HG03135 (cell line): ENCODE data around the gene EML4.

Experiments
- ATAC-seq: cut with Tn5 transposase; IDR thresholded peaks from one replicate; pipeline ENCODE4 v1.9.1; 2021; ENCODE audit warnings: mild to moderate bottlenecking, moderate library complexity; ENCODE audit not compliant: unreplicated experiment

Gene EML4

GRCh38 chr2:42137125-42137841, 31.9 kb upstream of the EML4 start:
- no peak for ATAC-seq

- no peak for ATAC-seq
These were observed 30.8 kb upstream of the EML4 start for GRCh38 chr2:42138163-42139015.

GRCh38 chr2:42139101-42139500, 30.1 kb upstream of the EML4 start:
- ATAC-seq: no peak

- ATAC-seq: no peak
These were observed 28.7 kb upstream of the EML4 start for GRCh38 chr2:42140496-42140895.

GRCh38 chr2:42141687-42142546, 27.2 kb upstream of the EML4 start:
- no peak for ATAC-seq

- no peak for ATAC-seq
These were observed 26.5 kb upstream of the EML4 start for GRCh38 chr2:42142547-42143184.

GRCh38 chr2:42147641-42148274, 21.4 kb upstream of the EML4 start:
- no peak for ATAC-seq

GRCh38 chr2:42150159-42150558, 19.0 kb upstream of the EML4 start:
- no peak for ATAC-seq

- ATAC-seq: no peak
These were observed 15.1 kb upstream of the EML4 start for GRCh38 chr2:42153944-42154581.

GRCh38 chr2:42156721-42157120, 12.4 kb upstream of the EML4 start:
- ATAC-seq: no peak

- no peak for ATAC-seq
These were observed 7.7 kb upstream of the EML4 start for GRCh38 chr2:42161444-42161843.

- no peak for ATAC-seq
These were observed 5.6 kb upstream of the EML4 start for GRCh38 chr2:42163444-42164045.

- no peak for ATAC-seq
These were observed 5.1 kb upstream of the EML4 start for GRCh38 chr2:42164046-42164445.

- no peak for ATAC-seq
These were observed 4.2 kb upstream of the EML4 start for GRCh38 chr2:42164971-42165370.

GRCh38 chr2:42167458-42167857, 1.7 kb upstream of the EML4 start:
- ATAC-seq: no peak

- no peak for ATAC-seq
These were observed 574 bp upstream of the EML4 start for GRCh38 chr2:42168459-42169099.

GRCh38 chr2:42169874-42170521, 845 bp downstream of the EML4 start:
- ATAC-seq: peak; percentile 10

GRCh38 chr2:42170619-42171395, 1.7 kb downstream of the EML4 start:
- no peak for ATAC-seq
